ENCODE data around the gene PPP1R15A.

DNA sequence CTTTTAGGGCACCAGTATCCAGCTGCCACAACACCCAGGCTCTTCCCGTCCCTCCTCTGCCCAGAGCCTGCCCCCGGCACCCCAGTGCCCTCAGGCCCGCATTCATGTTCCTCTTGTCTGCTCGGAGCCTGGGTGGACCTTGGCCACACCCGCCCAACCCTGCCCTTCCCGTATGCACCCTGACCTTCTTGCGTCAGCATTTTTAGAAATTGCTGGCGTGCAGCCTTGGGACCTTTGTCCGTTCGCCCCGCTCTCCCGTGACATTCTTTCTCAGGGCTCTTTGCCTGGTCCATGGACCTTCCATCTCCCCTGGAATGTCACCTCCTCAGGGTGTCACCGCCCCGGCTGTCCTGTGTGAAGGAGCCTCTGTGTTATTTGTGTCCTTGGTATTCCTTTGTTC, 35.5 kb downstream of the PPP1R15A start:
- TF ChIP-seq, protein P1, sequence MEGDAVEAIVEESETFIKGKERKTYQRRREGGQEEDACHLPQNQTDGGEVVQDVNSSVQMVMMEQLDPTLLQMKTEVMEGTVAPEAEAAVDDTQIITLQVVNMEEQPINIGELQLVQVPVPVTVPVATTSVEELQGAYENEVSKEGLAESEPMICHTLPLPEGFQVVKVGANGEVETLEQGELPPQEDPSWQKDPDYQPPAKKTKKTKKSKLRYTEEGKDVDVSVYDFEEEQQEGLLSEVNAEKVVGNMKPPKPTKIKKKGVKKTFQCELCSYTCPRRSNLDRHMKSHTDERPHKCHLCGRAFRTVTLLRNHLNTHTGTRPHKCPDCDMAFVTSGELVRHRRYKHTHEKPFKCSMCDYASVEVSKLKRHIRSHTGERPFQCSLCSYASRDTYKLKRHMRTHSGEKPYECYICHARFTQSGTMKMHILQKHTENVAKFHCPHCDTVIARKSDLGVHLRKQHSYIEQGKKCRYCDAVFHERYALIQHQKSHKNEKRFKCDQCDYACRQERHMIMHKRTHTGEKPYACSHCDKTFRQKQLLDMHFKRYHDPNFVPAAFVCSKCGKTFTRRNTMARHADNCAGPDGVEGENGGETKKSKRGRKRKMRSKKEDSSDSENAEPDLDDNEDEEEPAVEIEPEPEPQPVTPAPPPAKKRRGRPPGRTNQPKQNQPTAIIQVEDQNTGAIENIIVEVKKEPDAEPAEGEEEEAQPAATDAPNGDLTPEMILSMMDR (IDR thresholded peaks at IDR 0.05), result no peak
- TF ChIP-seq POLR2A (IDR thresholded peaks at IDR 0.05), result no peak

Data from prostate gland (tissue), 2 donors.